Measurements from ENCODE around the gene PCSK6. TPM values are rescaled to one million over a fixed set of nuclear protein-coding genes. Genes with fewer than 3 reads are reported as not detected.

The PCSK6 gene
- polyA plus RNA-seq, 3 donors = 0.05 to 0.10 TPM; not detected in 1

- no peak for DNase-seq
- Histone ChIP-seq H3K9ac (ENCODE audit: insufficient read depth, low read length, poor library complexity, severe bottlenecking) (no peak overlapping the region), H4K20me1 (ENCODE audit: insufficient read depth, low read length) (no peaks in the 10 kb centered on the region), H3K36me3 (replicated peaks in 1 of 2; ENCODE audit: control insufficient read depth in 1 of 2, insufficient read depth in 2 of 2, low read length in 2 of 2) (no peaks in the 10 kb centered on the region), H3K4me3 (replicated peaks in 1 of 3; ENCODE audit: low read depth in 2 of 3, low read length in 3 of 3) (no peak overlapping the region), H3K4me2 (replicated peaks; ENCODE audit: extremely low read depth, low read length, poor library complexity, severe bottlenecking) (no peak overlapping the region), H2AFZ (ENCODE audit: insufficient read depth, low read depth, low read length, poor library complexity, severe bottlenecking) (no peak overlapping the region), H3K4me1 (ENCODE audit: control insufficient read depth in 1 of 2, insufficient read depth in 2 of 2, low read length in 2 of 2) (no peaks in the 10 kb centered on the region), H3K79me2 (ENCODE audit: insufficient read depth, low read length) (no peaks in the 10 kb centered on the region), H3K27me3 (ENCODE audit: control insufficient read depth in 2 of 2, insufficient read depth in 2 of 2, low read length in 2 of 2) (peaks cover 0 to 6% of the 10 kb centered on the region in 2 donors), H3K9me3 (replicated peaks in 1 of 2; ENCODE audit: control insufficient read depth in 1 of 2, insufficient read depth in 1 of 2, low read length in 2 of 2) (no peaks in the 10 kb centered on the region), H3K27ac (ENCODE audit: low read depth in 1 of 2, low read length in 2 of 2) (no peak overlapping the region)
- peaks cover 13 to 24% (median 23%) of the 10 kb centered on the region in 3 donors for H3K27me3 Mint-ChIP-seq (ENCODE audit: low read depth in 3 of 3)
- H3K4me1 Mint-ChIP-seq = no peaks in the 10 kb centered on the region
- peaks cover 0 to 2% (median 0%) of the 10 kb centered on the region in 7 donors for H3K9me3 Mint-ChIP-seq
- TF ChIP-seq CTCF (IDR thresholded peaks at IDR 0.05) = no peak
- H3K27ac Mint-ChIP-seq = no peak overlapping the region
- WGBS (ENCODE audit: insufficient coverage) = 96% methylated on average over 12 of the region's 14 CpGs
- intact Hi-C loops (cut with micrococcal nuclease) = no loop called here
- no peaks in the 10 kb centered on the region for H3K36me3 Mint-ChIP-seq
- no peak overlapping the region for H3K4me3 Mint-ChIP-seq
Measured at GRCh38 chr15:101349047-101349951, 140.2 kb downstream of the PCSK6 start.

GRCh38 chr15:101348643-101349042 lies 140.9 kb downstream of the PCSK6 start:
- no peaks in the 10 kb centered on the region for H3K4me1 ChIP-seq (ENCODE audit: control insufficient read depth in 1 of 2, insufficient read depth in 2 of 2, low read length in 2 of 2)
- no peak overlapping the region for H2AFZ ChIP-seq (ENCODE audit: insufficient read depth, low read depth, low read length, poor library complexity, severe bottlenecking)
- peaks cover 0 to 6% of the 10 kb centered on the region in 2 donors for H3K27me3 ChIP-seq (ENCODE audit: control insufficient read depth in 2 of 2, insufficient read depth in 2 of 2, low read length in 2 of 2)
- H3K36me3 Mint-ChIP-seq = no peaks in the 10 kb centered on the region
- H3K27ac Mint-ChIP-seq = no peak overlapping the region
- WGBS (ENCODE audit: insufficient coverage) = 93% methylated on average over 12 of the region's 12 CpGs
- H3K4me1 Mint-ChIP-seq = no peaks in the 10 kb centered on the region
- H3K27me3 Mint-ChIP-seq (ENCODE audit: low read depth in 3 of 3) = peaks cover 14 to 25% (median 25%) of the 10 kb centered on the region in 3 donors
- H4K20me1 ChIP-seq (ENCODE audit: insufficient read depth, low read length) = no peaks in the 10 kb centered on the region
- no peak overlapping the region for H3K27ac ChIP-seq (ENCODE audit: low read depth in 1 of 2, low read length in 2 of 2)
- H3K4me3 ChIP-seq (replicated peaks in 1 of 3; ENCODE audit: low read depth in 2 of 3, low read length in 3 of 3) = no peak overlapping the region
- no peak for DNase-seq
- no peak overlapping the region for H3K4me3 Mint-ChIP-seq
- no peaks in the 10 kb centered on the region for H3K79me2 ChIP-seq (ENCODE audit: insufficient read depth, low read length)
- TF ChIP-seq CTCF (IDR thresholded peaks at IDR 0.05) = no peak
- intact Hi-C loops (cut with micrococcal nuclease) = no loop called here
- H3K9ac ChIP-seq (ENCODE audit: insufficient read depth, low read length, poor library complexity, severe bottlenecking) = no peak overlapping the region
- H3K36me3 ChIP-seq (replicated peaks in 1 of 2; ENCODE audit: control insufficient read depth in 1 of 2, insufficient read depth in 2 of 2, low read length in 2 of 2) = no peaks in the 10 kb centered on the region
- no peaks in the 10 kb centered on the region for H3K9me3 ChIP-seq (replicated peaks in 1 of 2; ENCODE audit: control insufficient read depth in 1 of 2, insufficient read depth in 1 of 2, low read length in 2 of 2)
- no peak overlapping the region for H3K4me2 ChIP-seq (replicated peaks; ENCODE audit: extremely low read depth, low read length, poor library complexity, severe bottlenecking)
- peaks cover 0 to 2% (median 0%) of the 10 kb centered on the region in 7 donors for H3K9me3 Mint-ChIP-seq

Measured in CD14-positive monocyte (primary cell).